Fibroblast of peridontal ligament (primary cell): Measurements from ENCODE around the gene RCAN2.
"Not testable (repeated sequence)": the region's sequence is repeated elsewhere in the genome, so short reads cannot be mapped to it uniquely, and the experiment has no call there.

Experiments
- DNase-seq: peaks from one replicate; pipeline ENCODE4 v3.0.0-alpha.2; 2010; ENCODE audit errors: extremely low read depth

RCAN2 gene

GRCh38 chr6:46338131-46338530 is 153.1 kb downstream of the RCAN2 start:
- DNase-seq: no peak

DNA sequence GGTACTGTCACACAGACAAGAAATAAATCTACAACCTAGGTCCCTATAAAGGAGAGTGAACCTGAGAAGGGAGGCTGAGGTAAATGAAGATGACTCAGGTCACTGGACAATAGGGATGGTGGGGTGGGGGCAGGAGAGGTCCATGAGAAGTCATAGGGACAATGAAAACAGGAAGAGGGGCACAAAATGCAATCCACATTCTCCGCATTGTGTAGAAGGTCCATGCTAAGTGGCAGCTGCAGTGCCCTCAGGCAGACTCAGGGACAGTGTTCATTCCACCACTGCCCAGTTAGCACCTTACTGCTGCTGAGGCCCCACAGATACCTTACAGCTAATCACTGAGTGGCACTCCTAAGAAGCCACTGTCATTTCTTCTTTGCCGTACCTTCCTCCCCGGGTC is 156.8 kb downstream of the RCAN2 start:
- DNase-seq: no peak

- DNase-seq: peak; percentile 35
Measured at GRCh38 chr6:46333481-46333880, 157.8 kb downstream of the RCAN2 start.

- not testable (repeated sequence) for DNase-seq
Measured at GRCh38 chr6:46332448-46332847, 158.8 kb downstream of the RCAN2 start.

- no peak for DNase-seq
Measured at GRCh38 chr6:46331461-46331860, 159.8 kb downstream of the RCAN2 start.

DNA sequence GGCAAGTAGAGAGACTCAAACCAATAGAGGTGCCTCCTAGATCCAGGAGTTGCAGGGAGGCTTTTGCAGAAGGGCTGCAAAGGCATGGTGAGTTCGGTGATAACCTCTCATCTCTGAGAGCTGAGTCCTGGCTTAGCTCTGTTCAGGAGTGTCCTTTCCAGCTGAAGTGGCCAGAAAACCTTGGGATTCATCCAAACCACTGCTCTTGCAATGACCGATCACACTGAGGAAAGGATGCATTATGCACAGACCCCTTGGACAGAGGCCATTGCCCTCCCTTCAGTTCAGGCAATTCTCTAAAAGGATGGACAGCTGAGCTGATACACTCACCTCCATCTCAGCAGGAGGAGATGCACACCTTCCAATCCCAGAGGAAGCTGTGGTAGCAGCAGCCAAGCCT is 161.7 kb downstream of the RCAN2 start:
- peak; percentile 9 for DNase-seq

- no peak for DNase-seq
Measured at GRCh38 chr6:46327779-46328178, 163.5 kb downstream of the RCAN2 start.

- peak; percentile 61 for DNase-seq
Measured at GRCh38 chr6:46325561-46326530, 165.4 kb downstream of the RCAN2 start.

DNA sequence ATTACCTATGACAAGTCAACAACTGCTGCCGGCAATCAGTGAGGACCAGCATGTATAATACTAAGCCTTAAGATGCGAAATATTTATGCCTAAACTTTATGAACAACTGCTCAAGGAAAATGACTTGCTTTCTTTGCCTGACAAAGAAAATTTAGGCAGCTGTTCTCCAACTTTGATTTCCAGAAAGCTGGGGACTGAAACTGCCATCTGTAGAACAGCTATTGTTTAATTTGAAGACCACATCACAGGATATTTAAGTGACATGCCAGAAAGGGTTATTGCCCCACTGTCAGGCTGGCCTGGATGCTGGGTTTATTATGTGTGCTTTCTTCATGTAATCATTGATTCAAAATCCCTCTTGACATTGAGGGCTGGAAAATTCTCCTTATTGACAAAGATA is 166.5 kb downstream of the RCAN2 start:
- no peak for DNase-seq

DNA sequence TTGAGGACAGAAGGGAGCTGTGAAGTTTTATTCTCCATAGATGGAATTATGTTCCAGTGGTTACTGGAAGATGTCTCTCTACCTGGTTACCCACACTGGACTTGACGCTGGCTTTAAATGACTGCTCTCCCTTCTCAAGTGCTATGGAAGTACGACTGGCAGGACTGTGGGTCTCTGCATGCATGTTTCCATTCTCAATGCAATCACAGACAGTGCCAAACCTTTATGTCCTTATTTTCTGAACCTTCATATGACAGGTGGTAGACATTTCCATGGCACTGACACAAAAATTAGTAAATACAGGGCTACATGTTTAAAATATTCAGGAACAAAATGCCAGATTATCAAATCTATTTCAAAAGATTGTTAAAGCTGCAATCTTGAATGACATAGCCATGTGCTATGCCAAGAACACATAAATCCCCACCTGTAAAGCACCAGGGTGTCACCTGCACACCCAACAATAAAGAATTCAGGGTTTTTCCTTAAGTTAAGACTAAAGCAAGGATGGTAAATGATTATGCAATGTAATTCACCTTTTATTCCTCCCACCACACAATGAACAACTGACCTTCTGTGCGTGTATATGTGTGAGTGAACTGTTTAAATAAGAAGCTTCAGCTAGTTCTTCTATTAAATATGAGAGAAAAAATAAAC is 167.2 kb downstream of the RCAN2 start:
- DNase-seq: no peak

- peak; percentile 87 for DNase-seq
Measured at GRCh38 chr6:46323312-46323965, 167.8 kb downstream of the RCAN2 start.

- no peak for DNase-seq
Measured at GRCh38 chr6:46320505-46320904, 170.7 kb downstream of the RCAN2 start.

GRCh38 chr6:46315589-46315988 is 175.7 kb downstream of the RCAN2 start:
- DNase-seq: no peak

DNA sequence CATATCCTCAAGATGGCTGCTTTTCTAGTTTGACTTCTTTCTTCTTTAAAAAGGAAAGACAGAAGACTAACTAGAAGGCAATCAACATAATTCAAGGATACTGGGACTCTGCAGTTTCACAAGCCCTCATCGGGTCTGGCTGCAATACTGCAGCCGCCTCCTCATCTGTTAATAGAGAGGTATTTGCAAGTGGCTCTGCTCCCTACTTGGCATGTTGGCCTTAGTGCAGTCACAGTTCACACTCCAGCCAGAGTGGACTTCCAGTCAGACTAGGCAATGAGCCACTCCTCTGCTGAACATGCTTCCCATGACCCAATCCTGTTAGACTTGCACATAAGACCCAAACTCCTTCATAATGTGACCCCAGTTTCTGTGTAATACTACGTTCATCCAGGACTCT is 178.6 kb downstream of the RCAN2 start:
- no peak for DNase-seq

GRCh38 chr6:46310196-46310595 is 181.1 kb downstream of the RCAN2 start:
- no peak for DNase-seq

DNA sequence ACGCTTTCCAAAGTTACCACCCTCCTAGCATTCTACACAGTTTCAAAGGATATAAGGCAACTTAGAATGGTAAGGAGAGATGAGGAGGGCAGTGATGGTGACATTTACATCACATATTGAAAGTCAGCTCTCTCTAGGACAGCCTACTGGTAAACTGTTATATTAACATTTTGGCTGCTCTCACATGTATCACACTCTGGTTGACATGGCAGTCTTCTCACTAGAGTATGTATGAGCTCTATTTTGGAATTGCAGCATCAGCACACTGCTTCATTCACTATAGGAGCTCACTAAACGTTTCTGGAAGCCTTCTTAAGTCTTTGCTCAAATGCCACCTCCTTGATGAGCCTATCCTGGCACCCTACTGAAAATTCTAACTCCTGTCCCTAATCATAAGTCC is 184.8 kb downstream of the RCAN2 start:
- no peak for DNase-seq

DNA sequence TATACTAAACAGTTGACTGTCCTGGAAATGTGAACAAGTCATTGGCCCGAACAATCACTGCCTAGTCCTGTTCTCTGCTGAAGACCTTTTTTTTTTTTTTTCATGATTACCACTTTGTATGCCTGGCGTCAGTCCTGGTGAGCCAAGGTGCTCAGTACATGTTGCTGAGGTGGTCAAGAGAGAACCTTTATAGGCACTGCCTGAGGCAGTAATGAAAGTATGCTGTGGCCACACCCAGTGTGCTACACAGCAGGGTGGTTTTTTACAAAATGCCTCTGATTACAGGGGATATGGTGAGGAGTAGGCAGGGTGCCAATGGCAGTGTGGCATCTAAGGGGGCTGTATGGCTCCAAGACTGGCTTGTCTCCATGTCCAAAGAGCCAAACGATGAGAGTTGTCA is 185.4 kb downstream of the RCAN2 start:
- no peak for DNase-seq

DNA sequence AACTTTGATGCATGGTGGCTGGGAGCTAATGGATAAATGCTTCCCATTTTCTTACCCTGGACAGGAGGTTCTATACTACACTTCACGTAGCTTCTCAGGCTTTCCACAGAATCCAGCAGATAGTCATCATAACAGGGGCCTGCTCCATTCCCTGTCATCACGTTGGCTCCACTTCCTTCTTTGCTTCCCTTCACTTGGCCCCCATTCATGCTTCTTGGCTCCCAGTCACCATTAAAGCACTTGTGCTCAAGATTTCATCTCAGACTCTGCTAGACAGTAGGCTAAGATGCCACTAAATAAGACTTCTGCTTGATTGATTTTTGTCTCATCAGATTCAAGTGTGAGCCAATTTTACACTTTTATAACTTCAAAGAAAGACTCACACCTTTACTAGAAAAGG is 186.0 kb downstream of the RCAN2 start:
- DNase-seq: no peak

- DNase-seq: no peak
Measured at GRCh38 chr6:46302816-46303215, 188.4 kb downstream of the RCAN2 start.

GRCh38 chr6:46302176-46302575 is 189.1 kb downstream of the RCAN2 start:
- DNase-seq: no peak

DNA sequence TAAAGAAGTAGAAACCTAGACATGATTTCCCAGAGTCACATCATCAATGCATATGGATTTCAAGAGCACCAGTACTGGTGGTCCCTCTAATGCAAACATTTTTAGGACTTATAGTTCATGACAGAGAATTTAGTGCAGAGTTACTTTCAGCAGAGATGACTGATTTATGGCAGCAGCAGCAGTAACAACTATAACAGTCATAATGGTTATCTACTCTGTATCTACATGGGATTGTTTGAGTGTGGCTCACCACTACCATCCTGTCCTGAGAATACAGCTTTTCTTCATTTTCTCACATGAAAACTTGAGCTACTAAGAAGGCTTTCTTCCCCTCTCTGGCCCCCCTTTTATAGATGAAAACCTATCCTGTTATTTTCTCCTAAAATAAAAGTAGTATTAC is 192.0 kb downstream of the RCAN2 start:
- DNase-seq: no peak

- DNase-seq: peak; percentile 2
Measured at GRCh38 chr6:46296586-46296985, 194.7 kb downstream of the RCAN2 start.
